SU-DHL-6 (cell line): ENCODE data around the gene RAPGEF4.

Experiments
- H2AFZ ChIP-seq: fragments of 200-600 bp; sonication (generic); 2 replicates; pipeline ENCODE4 v1.6.1; 2014; ENCODE audit warnings: low read depth, mild to moderate bottlenecking, moderate library complexity, mixed read lengths, antibody characterized with exemption, low read length; ENCODE audit not compliant: severe bottlenecking
- H3F3A ChIP-seq: fragments of 200-600 bp; shearing (Covaris generic); 2 replicates; pipeline ENCODE4 v1.6.0; 2016; ENCODE audit warnings: antibody characterized with exemption, mild to moderate bottlenecking; ENCODE audit not compliant: insufficient read depth
- H3K27ac ChIP-seq: fragments of 200-600 bp; sonication (generic); 2 replicates; pipeline ENCODE4 v1.5.1; 2016; ENCODE audit warnings: low read depth, mild to moderate bottlenecking, low read length, moderate library complexity, mixed read lengths
- H3K27me3 ChIP-seq: fragments of 200-600 bp; sonication (generic), shearing (Covaris generic); 2 replicates; pipeline ENCODE4 v1.6.0; 2014; ENCODE audit warnings: mild to moderate bottlenecking, low read length
- H3K36me3 ChIP-seq: fragments of 200-600 bp; sonication (generic); 2 replicates; pipeline ENCODE4 v1.6.1; 2014; ENCODE audit warnings: mild to moderate bottlenecking, low read length, mixed read lengths
- H3K4me2 ChIP-seq: fragments of 300-600, 200-600 bp; shearing (Covaris generic), sonication (generic); 2 replicates; pipeline ENCODE4 v1.6.0; 2014; ENCODE audit warnings: low read length, low read depth, mild to moderate bottlenecking; ENCODE audit not compliant: poor library complexity, severe bottlenecking
- H3K4me3 ChIP-seq: fragments of 200-600 bp; sonication (generic); 2 replicates; pipeline ENCODE4 v1.5.1; 2014; ENCODE audit warnings: antibody characterized with exemption, low read length, mild to moderate bottlenecking, mixed read lengths; ENCODE audit not compliant: insufficient read depth, poor library complexity, severe bottlenecking
- H3K79me2 ChIP-seq: fragments of 200-600 bp; sonication (generic); 2 replicates; pipeline ENCODE4 v1.6.1; 2014; ENCODE audit warnings: mild to moderate bottlenecking, low read length, moderate library complexity; ENCODE audit not compliant: insufficient read depth
- H3K9ac ChIP-seq: fragments of 200-600 bp; sonication (generic); 2 replicates; pipeline ENCODE4 v1.7.0; 2014; ENCODE audit warnings: mild to moderate bottlenecking, low read length
- H3K9me2 ChIP-seq: fragments of 200-600 bp; sonication (generic); replicated peaks from 2 replicates; pipeline ENCODE4 v1.6.1; 2014; ENCODE audit warnings: low read length; ENCODE audit not compliant: insufficient read depth
- H3K9me3 ChIP-seq: fragments of 200-600 bp; sonication (generic); 2 replicates; pipeline ENCODE4 v1.6.1; 2014; ENCODE audit warnings: low read length, mixed read lengths; ENCODE audit not compliant: insufficient read depth
- H4K20me1 ChIP-seq: fragments of 200-600 bp; sonication (generic); 2 replicates; pipeline ENCODE4 v1.6.1; 2014; ENCODE audit warnings: low read depth, mild to moderate bottlenecking, antibody characterized with exemption, low read length, moderate library complexity, mixed read lengths
- EZH2phosphoT487 ChIP-seq: fragments of 200-600 bp; sonication (generic), shearing (Covaris generic); conservative IDR thresholded peaks from 2 replicates; pipeline ENCODE4 v1.6.1; 2018; ENCODE audit warnings: mild to moderate bottlenecking, antibody characterized with exemption, low read length, moderate library complexity, mixed read lengths
- TF ChIP-seq, protein P1 (sequence below): fragments of 200-600 bp; sonication (generic); IDR thresholded peaks from one replicate; pipeline ENCODE4 v1.5.1; 2017; ENCODE audit warnings: antibody characterized with exemption, mild to moderate bottlenecking, low read length, moderate library complexity; ENCODE audit not compliant: insufficient read depth, poor library complexity, severe bottlenecking

The RAPGEF4 gene

DNA sequence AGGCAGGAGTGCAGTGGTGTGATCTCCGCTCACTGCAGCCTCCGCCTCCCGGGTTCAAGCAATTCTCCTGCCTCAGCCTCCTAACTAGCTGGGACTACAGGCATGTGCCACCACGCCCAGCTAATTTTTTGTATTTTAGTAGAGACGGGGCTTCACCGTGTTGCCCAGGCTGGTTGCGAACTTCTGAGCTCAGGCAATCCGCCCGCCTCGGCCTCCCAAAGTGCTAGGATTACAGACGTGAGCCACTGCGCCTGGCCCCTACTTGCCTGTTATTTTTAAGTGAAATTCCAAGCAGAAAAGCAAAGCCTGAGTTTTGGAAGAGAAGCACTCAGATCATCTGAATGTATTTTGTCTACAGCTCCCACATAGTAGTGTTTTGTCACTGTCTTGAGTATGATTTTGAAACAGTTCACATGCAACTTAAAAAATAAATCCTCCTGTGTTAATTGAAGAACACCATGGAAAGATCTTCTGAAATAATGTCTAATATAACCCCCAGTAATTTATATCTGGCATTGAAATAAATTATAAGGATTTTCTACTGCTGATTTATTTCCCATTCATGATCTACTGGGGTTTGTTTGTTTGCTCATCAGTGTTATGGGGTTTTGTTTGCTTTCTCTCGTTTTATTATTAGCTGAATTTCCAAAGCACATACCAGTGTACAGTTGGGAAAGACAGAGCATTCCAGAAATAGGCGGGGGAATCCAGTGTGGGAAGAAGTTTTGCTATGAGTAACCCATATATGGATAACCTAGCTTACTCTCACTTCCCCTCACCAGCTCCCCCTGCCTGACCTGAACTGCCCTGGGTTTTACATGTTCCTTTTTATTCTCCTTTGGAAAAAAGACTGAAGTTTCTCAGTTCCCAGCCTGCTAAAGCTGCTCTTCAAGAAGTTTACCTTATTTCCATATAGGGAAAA, 259.9 kb downstream of the RAPGEF4 start:
- TF ChIP-seq EZH2phosphoT487 = no peak
- TF ChIP-seq, protein P1, sequence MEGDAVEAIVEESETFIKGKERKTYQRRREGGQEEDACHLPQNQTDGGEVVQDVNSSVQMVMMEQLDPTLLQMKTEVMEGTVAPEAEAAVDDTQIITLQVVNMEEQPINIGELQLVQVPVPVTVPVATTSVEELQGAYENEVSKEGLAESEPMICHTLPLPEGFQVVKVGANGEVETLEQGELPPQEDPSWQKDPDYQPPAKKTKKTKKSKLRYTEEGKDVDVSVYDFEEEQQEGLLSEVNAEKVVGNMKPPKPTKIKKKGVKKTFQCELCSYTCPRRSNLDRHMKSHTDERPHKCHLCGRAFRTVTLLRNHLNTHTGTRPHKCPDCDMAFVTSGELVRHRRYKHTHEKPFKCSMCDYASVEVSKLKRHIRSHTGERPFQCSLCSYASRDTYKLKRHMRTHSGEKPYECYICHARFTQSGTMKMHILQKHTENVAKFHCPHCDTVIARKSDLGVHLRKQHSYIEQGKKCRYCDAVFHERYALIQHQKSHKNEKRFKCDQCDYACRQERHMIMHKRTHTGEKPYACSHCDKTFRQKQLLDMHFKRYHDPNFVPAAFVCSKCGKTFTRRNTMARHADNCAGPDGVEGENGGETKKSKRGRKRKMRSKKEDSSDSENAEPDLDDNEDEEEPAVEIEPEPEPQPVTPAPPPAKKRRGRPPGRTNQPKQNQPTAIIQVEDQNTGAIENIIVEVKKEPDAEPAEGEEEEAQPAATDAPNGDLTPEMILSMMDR = no peak
- Histone ChIP-seq H4K20me1 (no peaks in the 10 kb centered on the region), H3K9me2 (no peaks in the 10 kb centered on the region), H3K4me3 (no peak overlapping the region), H3K9ac (no peak overlapping the region), H2AFZ (no peak overlapping the region), H3K36me3 (no peaks in the 10 kb centered on the region), H3K27me3 (no peaks in the 10 kb centered on the region), H3K27ac (no peak overlapping the region), H3K79me2 (no peaks in the 10 kb centered on the region), H3K9me3 (no peaks in the 10 kb centered on the region), H3K4me2 (no peak overlapping the region), H3F3A (no peaks in the 10 kb centered on the region)

DNA sequence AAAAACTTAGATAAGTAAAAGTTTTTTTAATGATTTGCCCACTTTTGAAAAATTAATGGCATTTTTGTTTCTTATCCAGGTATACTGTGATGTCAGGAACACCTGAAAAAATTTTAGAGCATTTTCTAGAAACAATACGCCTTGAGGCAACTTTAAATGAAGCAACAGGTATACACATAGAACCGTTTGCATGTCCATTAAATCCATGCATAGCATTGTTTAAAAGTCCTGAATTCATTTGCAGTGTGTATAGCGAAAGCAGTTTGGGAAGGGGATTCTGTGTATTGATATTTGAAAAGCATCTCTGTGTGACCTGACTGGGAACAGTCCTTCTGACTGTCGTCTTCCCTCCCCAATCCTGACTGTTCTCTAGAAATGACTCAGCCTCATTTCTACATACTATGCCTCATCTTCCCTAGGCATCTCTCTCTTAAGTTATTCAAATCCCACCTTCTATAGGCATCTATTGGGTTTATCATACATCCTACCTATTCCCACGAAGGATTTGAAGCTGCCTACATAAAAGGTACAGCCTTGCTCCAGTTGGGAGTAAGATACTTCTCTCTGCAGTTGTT, 260.8 kb downstream of the RAPGEF4 start:
- Histone ChIP-seq H3K9me3 (no peaks in the 10 kb centered on the region), H3K9me2 (no peaks in the 10 kb centered on the region), H3K36me3 (no peaks in the 10 kb centered on the region), H2AFZ (no peak overlapping the region), H3K27ac (no peak overlapping the region), H3K27me3 (no peaks in the 10 kb centered on the region), H3K4me2 (no peak overlapping the region), H3F3A (no peaks in the 10 kb centered on the region), H3K9ac (no peak overlapping the region), H4K20me1 (no peaks in the 10 kb centered on the region), H3K79me2 (no peaks in the 10 kb centered on the region), H3K4me3 (no peak overlapping the region)
- TF ChIP-seq, protein P1 = no peak
- no peak for TF ChIP-seq EZH2phosphoT487

DNA sequence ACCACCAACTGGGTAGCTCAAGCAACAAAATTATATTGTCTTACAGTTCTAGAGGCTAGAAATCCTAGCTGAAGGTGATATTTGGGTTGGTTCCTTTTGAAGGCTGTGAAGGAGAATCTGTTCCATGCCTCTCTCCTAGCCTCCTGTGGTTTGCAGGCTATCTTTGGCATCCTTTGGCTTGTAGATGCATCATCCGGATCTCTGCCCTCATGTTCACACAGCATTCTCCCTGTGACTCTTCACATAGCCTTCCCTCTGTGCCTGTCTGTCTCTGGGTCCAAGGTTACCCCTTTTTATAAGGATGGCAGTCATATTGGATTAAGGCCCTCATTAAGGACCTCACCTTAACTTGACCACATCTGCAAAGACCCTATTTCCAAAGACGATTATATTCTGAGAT, 261.4 kb downstream of the RAPGEF4 start:
- H4K20me1 ChIP-seq = no peaks in the 10 kb centered on the region
- no peaks in the 10 kb centered on the region for H3K79me2 ChIP-seq
- no peaks in the 10 kb centered on the region for H3K9me3 ChIP-seq
- no peak overlapping the region for H3K27ac ChIP-seq
- no peaks in the 10 kb centered on the region for H3K9me2 ChIP-seq
- no peak overlapping the region for H3K4me3 ChIP-seq
- H3K27me3 ChIP-seq = no peaks in the 10 kb centered on the region
- H2AFZ ChIP-seq = no peak overlapping the region
- no peaks in the 10 kb centered on the region for H3F3A ChIP-seq
- H3K36me3 ChIP-seq = no peaks in the 10 kb centered on the region
- TF ChIP-seq, protein P1 = no peak
- TF ChIP-seq EZH2phosphoT487 = no peak
- H3K4me2 ChIP-seq = no peak overlapping the region
- no peak overlapping the region for H3K9ac ChIP-seq
